HCT116 (cell line): ENCODE data around the gene AP3B1. TPM values are rescaled to one million over a fixed set of nuclear protein-coding genes. Genes with fewer than 3 reads are reported as not detected.

Experiments used
- ATAC-seq: fragments of 200-7000 bp; cut with Tn5 transposase; 2 replicates; pipeline ENCODE4 v1.9.1; 2020; ENCODE audit warnings: mild to moderate bottlenecking, moderate library complexity
- BruUV-seq: library from RNA; stranded (reverse); fragments of 400-500 nt; replicated peaks from 2 replicates; lab custom pipeline; 2021; lab: Mats Ljungman, UMichigan
- CTCF ChIA-PET: fragments of 300-600 bp; sonication (Branson Sonifier 250); formaldehyde crosslinking; loops from one replicate; lab custom pipeline; 2021; ENCODE audit warnings: antibody characterized with exemption; lab: Charles Lee
- POLR2A ChIA-PET: fragments of 300-600, 350-600 bp; sonication (Branson Sonifier 250); formaldehyde crosslinking; loops from one replicate; lab custom pipeline; 2021; ENCODE audit warnings: antibody characterized with exemption; lab: Charles Lee
- RAD21 ChIA-PET, 2 experiments: fragments of 300-600 bp; sonication (Branson Sonifier 250); formaldehyde crosslinking; loops; one replicate each; lab custom pipeline; 2023; ENCODE audit warnings: low total read pairs in 2 of 2; ENCODE audit not compliant: uncharacterized antibody in 2 of 2, unreplicated experiment in 2 of 2, low non-redundant PET in 1 of 2; lab: Charles Lee
- DNase-seq: peaks from one replicate; pipeline ENCODE4 v3.0.0-alpha.2; 2010; ENCODE audit warnings: low read depth, low spot score
- H2AFZ ChIP-seq: fragments of 200-600 bp; shearing (Covaris generic), sonication (generic); 2 replicates; pipeline ENCODE4 v1.6.1; 2017; ENCODE audit warnings: low read depth, mixed run types, mixed read lengths, antibody characterized with exemption, low read length; ENCODE audit not compliant: poor library complexity, severe bottlenecking
- H3K27ac ChIP-seq: 2 replicates; pipeline ENCODE4 v1.5.1; 2012; ENCODE audit warnings: low read depth, low read length
- H3K27me3 ChIP-seq: fragments of 200-600 bp; sonication (generic); 2 replicates; pipeline ENCODE4 v1.6.1; 2016; ENCODE audit warnings: mixed run types, low read length, mixed read lengths; ENCODE audit not compliant: insufficient read depth
- H3K36me3 ChIP-seq, 2 experiments: fragments of 200-500 bp in 1 of 2; fragments of 200-600 bp in 1 of 2; sonication (Bioruptor generic) in 1 of 2; sonication (generic) in 1 of 2; 2 replicates each; pipeline versions ENCODE4 v1.5.1 to v1.6.1; 2014 to 2016; ENCODE audit warnings: low read length in 2 of 2, inconsistent platforms in 1 of 2, mixed read lengths in 1 of 2, mixed run types in 1 of 2; ENCODE audit not compliant: insufficient read depth in 2 of 2, control insufficient read depth in 1 of 2
- H3K4me1 ChIP-seq, 2 experiments: fragments of 200-600 bp in 1 of 2; sonication (generic) in 1 of 2; 2 replicates each; pipeline versions ENCODE4 v1.5.1 to v1.6.1; 2012 to 2017; ENCODE audit warnings: low read length in 2 of 2, inconsistent platforms in 1 of 2, mild to moderate bottlenecking in 1 of 2, mixed read lengths in 1 of 2, mixed run types in 1 of 2, moderate library complexity in 1 of 2; ENCODE audit not compliant: insufficient read depth in 2 of 2, control insufficient read depth in 1 of 2
- H3K4me2 ChIP-seq: fragments of 200-600 bp; sonication (generic); 2 replicates; pipeline ENCODE4 v1.6.1; 2017; ENCODE audit warnings: mixed run types, low read length, mixed read lengths
- H3K4me3 ChIP-seq, 2 experiments: fragments of 200-600 bp in 1 of 2; sonication (generic) in 1 of 2; replicated peaks in 1 of 2; 2 replicates each; pipeline ENCODE4 v1.5.1; 2011 to 2016; ENCODE audit warnings: low read length in 2 of 2, control low read depth in 1 of 2, low read depth in 1 of 2, mild to moderate bottlenecking in 1 of 2, mixed read lengths in 1 of 2, mixed run types in 1 of 2
- H3K79me2 ChIP-seq: fragments of 200-600 bp; sonication (generic); 2 replicates; pipeline ENCODE4 v1.6.1; 2017; ENCODE audit warnings: mild to moderate bottlenecking, mixed run types, low read length, moderate library complexity, mixed read lengths; ENCODE audit not compliant: insufficient read depth
- H3K9ac ChIP-seq: fragments of 200-600 bp; sonication (generic); 2 replicates; pipeline ENCODE4 v1.6.1; 2016; ENCODE audit warnings: low read length, mixed read lengths
- H3K9me2 ChIP-seq: fragments of 200-600 bp; sonication (generic), shearing (Covaris generic); 2 replicates; pipeline ENCODE4 v1.6.1; 2017; ENCODE audit warnings: mixed run types, mild to moderate bottlenecking, moderate library complexity; ENCODE audit not compliant: insufficient read depth
- H3K9me3 ChIP-seq, 2 experiments: fragments of 200-500 bp in 1 of 2; fragments of 200-600 bp in 1 of 2; sonication (Bioruptor generic) in 1 of 2; sonication (generic) in 1 of 2; 2 replicates each; pipeline ENCODE4 v1.6.1; 2014 to 2017; ENCODE audit warnings: low read length in 2 of 2, mixed read lengths in 2 of 2, inconsistent platforms in 1 of 2, low read depth in 1 of 2, mild to moderate bottlenecking in 1 of 2, mixed run types in 1 of 2, moderate library complexity in 1 of 2; ENCODE audit not compliant: control insufficient read depth in 1 of 2, insufficient read depth in 1 of 2
- H4K20me1 ChIP-seq: fragments of 200-600 bp; sonication (generic), shearing (Covaris generic); 2 replicates; pipeline ENCODE4 v1.6.1; 2017; ENCODE audit warnings: mixed run types, mild to moderate bottlenecking, moderate library complexity; ENCODE audit not compliant: insufficient read depth
- ATF3 ChIP-seq: IDR thresholded peaks from 2 replicates; pipeline ENCODE4 v1.6.1; 2012
- CBX3 ChIP-seq: IDR thresholded peaks from 2 replicates; pipeline ENCODE4 v1.6.1; 2012; ENCODE audit warnings: low read depth
- CEBPB ChIP-seq: IDR thresholded peaks from 2 replicates; pipeline ENCODE4 v1.6.1; 2012; ENCODE audit warnings: low read depth
- CTCF ChIP-seq, 3 experiments: fragments of 200-600 bp in 1 of 3; sonication (generic) in 1 of 3; IDR thresholded peaks in 2 of 3; conservative IDR thresholded peaks in 1 of 3; 2 replicates each; pipeline ENCODE4 v1.5.1; 2012 to 2017; ENCODE audit warnings: low read depth in 2 of 3, low read length in 2 of 3, antibody characterized with exemption in 1 of 3, borderline replicate concordance in 1 of 3, control low read depth in 1 of 3, mild to moderate bottlenecking in 1 of 3, mixed read lengths in 1 of 3, mixed run types in 1 of 3, moderate library complexity in 1 of 3; ENCODE audit not compliant: insufficient read depth in 1 of 3
- ELF1 ChIP-seq: IDR thresholded peaks from 2 replicates; pipeline ENCODE4 v1.6.1; 2012; ENCODE audit warnings: low read depth, borderline replicate concordance
- EZH2 ChIP-seq: fragments of 200-600 bp; sonication (generic); IDR thresholded peaks from 2 replicates; pipeline ENCODE4 v1.6.1; 2017; ENCODE audit warnings: antibody characterized with exemption, mixed run types
- EZH2phosphoT487 ChIP-seq: fragments of 200-600 bp; IDR thresholded peaks from 2 replicates; pipeline ENCODE4 v1.6.1; 2018; ENCODE audit warnings: antibody characterized with exemption, borderline replicate concordance
- FOSL1 ChIP-seq: IDR thresholded peaks from 2 replicates; pipeline ENCODE4 v1.6.1; 2012; ENCODE audit warnings: low read depth
- JUND ChIP-seq: IDR thresholded peaks from 2 replicates; pipeline ENCODE4 v1.6.1; 2012
- MAX ChIP-seq: IDR thresholded peaks from 2 replicates; pipeline ENCODE4 v1.6.1; 2012
- POLR2A ChIP-seq: IDR thresholded peaks from 2 replicates; pipeline ENCODE4 v1.7.0; 2011; ENCODE audit warnings: borderline replicate concordance; ENCODE audit not compliant: insufficient read depth, insufficient read length; ENCODE audit errors: extremely low read depth
- REST ChIP-seq: IDR thresholded peaks from 2 replicates; pipeline ENCODE4 v1.6.1; 2012; ENCODE audit warnings: low read depth
- SIN3A ChIP-seq: IDR thresholded peaks from 2 replicates; pipeline ENCODE4 v1.6.1; 2012; ENCODE audit warnings: low read depth
- SP1 ChIP-seq: IDR thresholded peaks from 2 replicates; pipeline ENCODE4 v1.6.1; 2012; ENCODE audit warnings: low read depth
- SRF ChIP-seq: IDR thresholded peaks from 2 replicates; pipeline ENCODE4 v1.6.1; 2012; ENCODE audit warnings: low read depth
- TCF7L2 ChIP-seq: IDR thresholded peaks from 2 replicates; pipeline ENCODE4 v1.7.0; 2011; ENCODE audit warnings: borderline replicate concordance, inconsistent platforms; ENCODE audit not compliant: insufficient read depth, insufficient read length; ENCODE audit errors: extremely low read depth
- ZFX ChIP-seq: fragments of 450-650 bp; IDR thresholded peaks from 2 replicates; pipeline ENCODE4 v1.6.1; 2017
- ZNF274 ChIP-seq: fragments of 200-500 bp; sonication (Bioruptor generic); IDR thresholded peaks from 2 replicates; pipeline ENCODE4 v1.6.1; 2014; ENCODE audit warnings: mild to moderate bottlenecking, low read depth, low read length, inconsistent platforms
- intact Hi-C: fragments of 100-400 bp; cut with micrococcal nuclease; formaldehyde crosslinking; loops from 2 replicates; pipeline ENCODE4 v1.10.0; 2022
- total RNA-seq: library from RNA; stranded (reverse); gene quantifications from one replicate; pipeline ENCODE4 v1.2.1, GENCODE V29; 2021; ENCODE audit not compliant: unreplicated experiment

Gene AP3B1
- total RNA-seq, 1 experiment from 2014 or later, result 54.5 TPM

- no peak for TF ChIP-seq REST
These were observed 297.6 kb downstream of the AP3B1 start (continued) for GRCh38 chr5:77996943-77997342.

- DNase-seq (no peak), ATAC-seq (no peak)
- H3K79me2 ChIP-seq, result no peaks in the 10 kb centered on the region
- no peak overlapping the region for H3K4me2 ChIP-seq
- no TSS peak for BruUV-seq
- ChIA-PET RAD21 (no interaction called here), CTCF (no interaction called here), POLR2A (no interaction called here)
- no peak overlapping the region for H3K27ac ChIP-seq
- no peak overlapping the region for H3K9ac ChIP-seq
- no peaks in the 10 kb centered on the region for H3K9me2 ChIP-seq
- H2AFZ ChIP-seq, result no peak overlapping the region
- H3K27me3 ChIP-seq, result no peaks in the 10 kb centered on the region
- no peaks in the 10 kb centered on the region for H3K9me3 ChIP-seq
- H3K4me1 ChIP-seq, result peaks cover 0 to 6% of the 10 kb centered on the region in 2 experiments; a peak in 1 of 4 replicates
- H3K36me3 ChIP-seq, result no peaks in the 10 kb centered on the region
- no peaks in the 10 kb centered on the region for H4K20me1 ChIP-seq
- intact Hi-C loops, result no loop called here
- no peak overlapping the region for H3K4me3 ChIP-seq
- TF ChIP-seq CEBPB (no peak), FOSL1 (no peak), EZH2phosphoT487 (no peak), CBX3 (no peak), JUND (no peak), SRF (no peak), ELF1 (no peak), ZFX (no peak), CTCF (IDR thresholded peaks at IDR 0.05 in 2 of 3, conservative IDR thresholded peaks at IDR 0.05 in 1 of 3; ENCODE audit: borderline replicate concordance in 1 of 3, insufficient read depth in 1 of 3, low read depth in 2 of 3, low read length in 2 of 3) (no peak), ATF3 (no peak), EZH2 (no peak), ZNF274 (no peak), SP1 (no peak), SIN3A (no peak), MAX (no peak), POLR2A (no peak), TCF7L2 (no peak)
These were observed 298.6 kb downstream of the AP3B1 start for GRCh38 chr5:77995793-77996409.
